GM18520 (cell line): ENCODE data around the gene RIPOR3.

Experiments
- ATAC-seq: cut with Tn5 transposase; IDR thresholded peaks from one replicate; pipeline ENCODE4 v1.9.1; 2021; ENCODE audit not compliant: unreplicated experiment

The RIPOR3 gene

DNA sequence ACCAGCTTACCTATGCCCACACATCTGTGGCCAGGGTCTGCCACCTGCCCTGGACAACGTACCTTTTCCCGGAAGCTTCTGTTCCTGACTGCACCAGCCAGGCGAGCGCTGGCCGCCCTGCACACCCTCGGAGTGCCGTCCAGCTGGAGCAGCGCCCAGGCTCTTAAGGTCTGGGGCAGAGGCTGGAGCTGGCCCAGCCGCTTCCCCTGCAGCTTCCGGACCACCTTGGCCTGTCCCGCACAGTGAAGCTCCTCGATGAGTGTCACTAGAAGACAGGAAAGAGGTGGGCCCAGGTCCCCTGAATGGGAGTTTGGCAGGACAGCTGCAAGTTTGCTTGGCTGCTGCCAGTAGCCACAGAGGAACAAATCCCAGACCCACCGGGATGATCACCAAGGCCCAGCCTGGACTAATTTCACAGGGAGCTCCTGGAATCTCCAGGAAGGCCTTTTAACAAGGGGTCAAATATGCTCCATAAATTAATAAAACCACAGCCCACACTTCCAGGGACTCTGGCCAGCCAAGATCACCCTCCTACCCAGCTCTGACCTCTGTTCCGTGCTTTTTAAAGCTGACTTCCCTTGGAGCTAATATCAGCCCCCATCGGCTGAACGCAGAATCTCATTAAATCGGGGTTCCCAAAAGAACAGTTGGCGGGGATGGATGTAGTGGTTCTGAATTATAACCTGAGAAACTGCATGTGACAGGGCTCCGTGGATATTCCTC is 98.9 kb downstream of the RIPOR3 start:
- ATAC-seq, result no peak

GRCh38 chr20:50591233-50591852 is 100.0 kb downstream of the RIPOR3 start:
- ATAC-seq, result no peak

- ATAC-seq, result no peak
These were observed 101.0 kb downstream of the RIPOR3 start for GRCh38 chr20:50590348-50590664.

GRCh38 chr20:50589548-50590347 is 101.6 kb downstream of the RIPOR3 start:
- ATAC-seq, result no peak

DNA sequence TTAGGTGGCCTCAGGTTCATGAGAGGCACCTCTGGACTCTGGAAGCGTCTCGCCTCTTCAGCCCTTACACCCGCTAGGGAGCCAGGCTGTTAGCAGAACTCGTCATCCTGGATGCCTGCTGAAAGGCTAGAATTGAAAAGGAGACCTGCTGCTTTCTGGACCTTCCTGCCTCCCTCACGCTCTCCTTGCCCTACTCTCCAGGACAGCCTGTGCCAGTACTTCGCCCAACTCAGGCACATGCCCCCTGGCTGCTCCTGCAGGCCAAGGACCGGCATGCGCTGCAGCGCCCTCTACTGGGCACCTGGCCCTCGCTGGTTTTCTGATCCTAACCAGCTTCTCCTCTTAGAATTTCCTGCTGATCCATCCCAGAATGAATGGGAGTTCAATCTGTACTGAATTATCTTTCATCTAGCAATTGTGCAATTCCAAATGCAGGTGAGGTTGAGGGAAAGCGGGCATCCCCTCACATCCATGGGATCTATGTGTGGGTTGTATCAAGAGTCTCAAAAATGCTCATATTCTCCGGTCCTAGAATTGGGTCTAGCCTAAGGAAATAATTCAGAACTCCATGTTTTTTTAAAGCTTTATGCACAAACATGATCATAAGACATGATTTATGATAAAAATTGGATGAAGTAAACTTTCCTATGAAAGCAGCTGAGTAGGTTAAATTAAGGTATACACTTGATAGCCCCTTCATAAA is 103.2 kb downstream of the RIPOR3 start:
- no peak for ATAC-seq

GRCh38 chr20:50587291-50587961 is 103.9 kb downstream of the RIPOR3 start:
- ATAC-seq, result no peak

DNA sequence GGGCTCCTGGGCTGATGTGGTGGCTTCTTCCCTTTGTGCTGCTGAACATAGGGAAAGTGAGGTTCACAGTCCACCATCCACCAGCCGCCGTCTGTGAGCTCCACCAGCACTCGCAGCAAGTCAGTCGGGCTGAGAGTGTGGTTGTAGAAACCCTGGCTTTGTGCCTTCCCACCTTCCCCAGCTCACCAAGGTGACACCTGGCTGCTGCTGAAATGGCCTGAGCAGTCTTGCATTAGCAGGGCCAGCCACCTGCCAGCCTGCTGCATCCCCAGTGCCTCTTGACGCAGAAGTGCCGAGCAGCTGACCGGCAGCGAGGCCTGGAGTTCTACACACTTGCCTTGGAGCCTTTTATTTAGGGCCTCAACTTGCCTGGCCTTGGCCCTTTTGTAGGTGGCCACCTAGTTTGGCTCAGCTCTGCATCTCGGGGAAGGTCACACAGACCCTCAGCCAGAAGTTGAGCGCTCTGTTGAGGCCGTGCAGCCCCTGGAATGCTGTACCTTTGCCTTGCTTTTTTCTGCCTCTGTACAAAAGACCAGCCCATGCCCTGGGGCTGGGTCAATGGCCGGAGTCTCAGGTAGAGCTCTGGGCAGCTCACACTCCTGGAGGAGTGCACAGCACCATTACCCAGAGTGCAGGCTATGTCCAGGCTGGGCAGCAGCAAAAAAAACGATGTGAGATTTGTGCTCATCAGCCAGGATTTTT is 104.7 kb downstream of the RIPOR3 start:
- no peak for ATAC-seq

DNA sequence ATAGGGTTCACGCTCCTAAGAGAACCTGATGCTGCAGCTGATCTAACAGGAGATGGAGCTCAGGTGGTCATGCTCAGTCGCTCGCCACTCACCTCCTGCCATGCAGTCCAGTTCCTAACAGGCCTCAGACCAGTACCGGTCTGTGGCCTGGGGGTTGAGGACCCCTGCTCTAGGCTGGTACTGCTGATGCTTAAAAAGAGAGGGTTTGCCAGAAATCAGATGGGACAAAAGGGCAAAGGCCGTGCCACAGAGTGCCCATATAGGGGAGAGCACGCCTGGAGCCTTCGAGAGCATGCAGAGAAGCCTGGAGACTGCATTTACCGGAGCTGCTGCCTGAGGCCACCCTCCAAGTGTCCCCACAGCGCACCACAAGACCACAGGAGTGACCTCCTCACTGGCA is 105.7 kb downstream of the RIPOR3 start:
- no peak for ATAC-seq

DNA sequence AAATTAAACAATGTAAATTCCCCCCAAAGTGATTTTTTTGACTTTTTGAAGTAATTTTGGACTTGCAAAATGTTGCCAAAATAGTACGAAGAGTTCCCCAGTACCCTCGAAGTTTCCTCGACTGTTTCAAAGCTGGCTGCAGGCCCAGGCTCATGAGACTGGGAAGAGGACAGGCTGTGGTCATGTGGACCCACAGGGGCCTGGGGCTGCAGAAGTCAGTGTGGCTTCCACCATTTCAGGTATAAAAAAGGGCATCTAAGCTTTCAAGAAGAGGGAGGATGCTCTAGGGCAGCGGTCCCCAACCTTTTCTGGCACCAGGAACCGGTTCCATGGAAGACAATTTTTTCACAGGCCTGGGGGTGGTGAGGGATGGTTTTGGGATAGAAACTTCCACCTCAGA is 106.1 kb downstream of the RIPOR3 start:
- no peak for ATAC-seq

GRCh38 chr20:50584687-50585086 is 106.7 kb downstream of the RIPOR3 start:
- ATAC-seq, result no peak

- ATAC-seq, result no peak
These were observed 107.7 kb downstream of the RIPOR3 start for GRCh38 chr20:50583442-50584150.

DNA sequence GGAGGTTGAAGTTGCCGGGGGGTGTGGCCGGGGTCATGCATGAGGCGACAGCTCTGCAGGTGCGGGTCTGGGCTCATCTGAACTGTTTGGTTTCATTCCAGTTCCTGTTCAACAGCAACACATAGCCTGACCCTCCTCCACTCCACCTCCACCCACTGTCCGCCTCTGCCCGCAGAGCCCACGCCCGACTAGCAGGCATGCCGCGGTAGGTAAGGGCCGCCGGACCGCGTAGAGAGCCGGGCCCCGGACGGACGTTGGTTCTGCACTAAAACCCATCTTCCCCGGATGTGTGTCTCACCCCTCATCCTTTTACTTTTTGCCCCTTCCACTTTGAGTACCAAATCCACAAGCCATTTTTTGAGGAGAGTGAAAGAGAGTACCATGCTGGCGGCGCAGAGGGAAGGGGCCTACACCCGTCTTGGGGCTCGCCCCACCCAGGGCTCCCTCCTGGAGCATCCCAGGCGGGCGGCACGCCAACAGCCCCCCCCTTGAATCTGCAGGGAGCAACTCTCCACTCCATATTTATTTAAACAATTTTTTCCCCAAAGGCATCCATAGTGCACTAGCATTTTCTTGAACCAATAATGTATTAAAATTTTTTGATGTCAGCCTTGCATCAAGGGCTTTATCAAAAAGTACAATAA is 108.6 kb downstream of the RIPOR3 start:
- ATAC-seq, result no peak

GRCh38 chr20:50582092-50582491 is 109.2 kb downstream of the RIPOR3 start:
- ATAC-seq, result no peak

DNA sequence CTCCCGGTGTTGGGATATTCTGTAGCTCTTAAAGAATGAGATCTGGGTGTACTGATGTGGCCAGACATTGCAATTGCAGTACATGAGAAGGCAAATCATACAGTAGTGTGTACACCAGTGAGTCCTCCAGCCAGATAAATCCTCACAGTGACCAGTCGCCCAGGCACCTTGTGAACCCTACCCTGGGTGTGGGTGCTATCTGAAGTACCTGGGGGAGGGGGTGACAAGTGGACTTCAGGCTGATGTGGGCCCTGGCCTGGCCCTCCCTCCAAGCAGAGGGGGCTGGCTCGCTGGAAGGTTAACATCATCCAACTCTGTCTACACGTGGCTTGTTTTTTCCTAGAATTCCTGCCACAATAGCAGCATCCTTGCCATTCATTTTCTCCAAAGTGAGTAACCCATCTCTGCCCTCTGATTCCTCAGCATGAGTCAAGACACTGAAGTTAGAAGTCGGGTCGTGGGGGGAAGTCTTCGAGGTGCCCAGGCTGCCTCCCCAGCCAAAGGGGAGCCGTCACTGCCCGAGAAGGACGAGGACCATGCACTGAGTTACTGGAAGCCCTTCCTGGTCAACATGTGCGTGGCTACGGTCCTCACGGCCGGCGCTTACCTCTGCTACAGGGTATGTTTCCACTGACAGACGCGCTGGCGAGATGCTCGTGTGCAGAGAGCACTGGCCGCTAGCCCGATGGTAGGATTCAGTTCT is 110.3 kb downstream of the RIPOR3 start:
- no peak for ATAC-seq

DNA sequence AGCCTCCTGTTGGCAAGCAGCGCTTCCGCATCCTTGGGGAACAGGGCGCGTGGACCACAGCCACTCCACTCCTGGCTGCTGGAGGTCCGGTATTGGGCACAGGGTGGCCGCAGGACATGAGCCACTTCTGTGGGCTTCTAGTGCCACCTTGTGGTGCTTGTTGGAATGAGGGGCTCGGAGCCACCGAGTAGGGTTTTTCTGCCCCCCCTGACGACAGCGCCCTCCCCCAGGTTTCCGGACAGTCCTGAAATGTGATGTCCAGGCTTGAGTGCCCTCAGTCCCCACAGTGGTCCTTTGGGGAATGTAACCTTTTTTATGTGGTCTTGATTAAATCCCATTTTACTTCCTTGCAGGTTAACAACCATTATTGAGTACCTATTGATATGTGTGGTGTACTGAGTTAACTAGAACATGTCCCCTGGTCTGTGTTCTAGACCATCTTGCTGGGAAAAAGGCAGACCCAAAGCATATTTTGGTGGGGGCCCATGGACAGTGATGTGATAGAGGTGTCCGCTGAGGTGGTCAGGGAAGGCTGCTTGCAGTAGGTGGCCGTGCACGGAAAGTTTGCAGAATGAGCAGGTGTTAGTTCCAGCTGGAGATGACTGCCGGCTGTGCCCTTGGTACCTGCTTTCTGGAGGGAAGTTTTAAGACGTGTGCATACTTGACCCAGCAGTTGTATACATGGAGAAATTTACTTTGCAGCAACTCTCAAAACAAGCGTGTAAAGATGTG is 111.2 kb downstream of the RIPOR3 start:
- no peak for ATAC-seq

GRCh38 chr20:50579511-50579910 is 111.8 kb downstream of the RIPOR3 start:
- no peak for ATAC-seq

- no peak for ATAC-seq
These were observed 112.6 kb downstream of the RIPOR3 start for GRCh38 chr20:50578778-50579165.
